ENCODE measurements around the gene TLE7.

TLE7 gene

GRCh38 chr16:71426069-71426879 lies 15.6 kb downstream of the TLE7 start (continued):
- no peak; the same call in 1 of the 2 replicates for TF ChIP-seq GLIS1 (tag by site-specific recombination; IDR thresholded peaks at IDR 0.05)
- TF ChIP-seq ZNF548 (tag by site-specific recombination; IDR thresholded peaks at IDR 0.05) = no peak; the same call in 1 of the 2 replicates
- peak; percentile 98 for TF ChIP-seq KLF10 (tag by site-specific recombination; IDR thresholded peaks at IDR 0.05)
- TF ChIP-seq KLF16 (tag by site-specific recombination; IDR thresholded peaks at IDR 0.05) = peak; percentile 94
- peak; percentile 96 for TF ChIP-seq ZNF692 (tag by site-specific recombination; IDR thresholded peaks at IDR 0.05)
- no peak for TF ChIP-seq ZNF658 (tag by site-specific recombination; IDR thresholded peaks at IDR 0.05)
- TF ChIP-seq ZNF214 (tag by site-specific recombination; IDR thresholded peaks at IDR 0.05; ENCODE audit: borderline replicate concordance) = no peak
- TF ChIP-seq ZNF596 (tag by site-specific recombination; IDR thresholded peaks at IDR 0.05) = no peak
- TF ChIP-seq ZFP41 (tag by site-specific recombination; IDR thresholded peaks at IDR 0.05; ENCODE audit: borderline replicate concordance) = no peak
- peak; percentile 63 for TF ChIP-seq PATZ1 (tag by site-specific recombination; IDR thresholded peaks at IDR 0.05)
- peak; percentile 61; the same call in 1 of the 2 replicates for TF ChIP-seq ZNF785 (tag by site-specific recombination; IDR thresholded peaks at IDR 0.05)
- TF ChIP-seq PRDM4 (tag by site-specific recombination; IDR thresholded peaks at IDR 0.05) = no peak; the same call in 1 of the 2 replicates
- TF ChIP-seq ATF2 (tag by site-specific recombination; IDR thresholded peaks at IDR 0.05; ENCODE audit: low read depth) = no peak
- TF ChIP-seq ZNF707 (tag by site-specific recombination; IDR thresholded peaks at IDR 0.05) = no peak
- peak; percentile 89; the same call in 1 of the 2 replicates for TF ChIP-seq BCL11B (tag by site-specific recombination; IDR thresholded peaks at IDR 0.05; ENCODE audit: low read depth)
- no peak; the same call in 1 of the 2 replicates for TF ChIP-seq ZNF777 (tag by site-specific recombination; IDR thresholded peaks at IDR 0.05; ENCODE audit: borderline replicate concordance)
- no peak for TF ChIP-seq HOXD13 (CRISPR knock-in tag; IDR thresholded peaks at IDR 0.05; ENCODE audit: borderline replicate concordance)
- no peak for TF ChIP-seq ZNF514 (tag by site-specific recombination; IDR thresholded peaks at IDR 0.05)
- no peak for TF ChIP-seq HOXA7 (CRISPR knock-in tag; IDR thresholded peaks at IDR 0.05; ENCODE audit: borderline replicate concordance)
- no peak for TF ChIP-seq SCRT1 (tag by site-specific recombination; IDR thresholded peaks at IDR 0.05; ENCODE audit: borderline replicate concordance)
- TF ChIP-seq OVOL3 (tag by site-specific recombination; IDR thresholded peaks at IDR 0.05) = no peak
- TF ChIP-seq GLI4 (tag by site-specific recombination; IDR thresholded peaks at IDR 0.05) = 0 out of 2 replicates have a peak, but pooled peaks have one; percentile 54
- TF ChIP-seq, protein P1, sequence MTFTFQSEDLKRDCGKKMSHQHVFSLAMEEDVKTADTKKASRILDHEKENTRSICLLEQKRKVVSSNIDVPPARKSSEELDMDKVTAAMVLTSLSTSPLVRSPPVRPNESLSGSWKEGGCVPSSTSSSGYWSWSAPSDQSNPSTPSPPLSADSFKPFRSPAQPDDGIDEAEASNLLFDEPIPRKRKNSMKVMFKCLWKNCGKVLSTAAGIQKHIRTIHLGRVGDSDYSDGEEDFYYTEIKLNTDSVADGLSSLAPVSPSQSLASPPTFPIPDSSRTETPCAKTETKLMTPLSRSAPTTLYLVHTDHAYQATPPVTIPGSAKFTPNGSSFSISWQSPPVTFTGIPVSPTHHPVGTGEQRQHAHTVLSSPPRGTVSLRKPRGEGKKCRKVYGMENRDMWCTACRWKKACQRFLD (tag by site-specific recombination; IDR thresholded peaks at IDR 0.05) = no peak
- no peak for TF ChIP-seq ZNF155 (tag by site-specific recombination; IDR thresholded peaks at IDR 0.05)
- peak; percentile 57; the same call in 1 of the 2 replicates for TF ChIP-seq ZNF610 (tag by site-specific recombination; IDR thresholded peaks at IDR 0.05; ENCODE audit: borderline replicate concordance)
- 0 out of 2 replicates have a peak, but pooled peaks have one; percentile 18 for TF ChIP-seq ZNF19 (tag by site-specific recombination; IDR thresholded peaks at IDR 0.05; ENCODE audit: low read depth)
- no peak for TF ChIP-seq ZNF585B (tag by site-specific recombination; IDR thresholded peaks at IDR 0.05)
- TF ChIP-seq ZNF311 (tag by site-specific recombination; IDR thresholded peaks at IDR 0.05; ENCODE audit: borderline replicate concordance) = no peak
- TF ChIP-seq KLF9 (tag by site-specific recombination; IDR thresholded peaks at IDR 0.05; ENCODE audit: low read depth) = peak; percentile 97
- TF ChIP-seq KLF17 (tag by site-specific recombination; IDR thresholded peaks at IDR 0.05) = peak; percentile 83

All from HEK293 (cell line).